Activated T-cell treated with anti-CD3 and anti-CD28 coated beads, Interleukin-2, amount 50 U/mL, for 48 hours (primary cell): ENCODE results near the gene AMZ2.
"Not testable (repeated sequence)": the region's sequence is repeated elsewhere in the genome, so short reads cannot be mapped to it uniquely, and the experiment has no call there.

ENCODE experiments used
- DNase-seq, 2 experiments: peaks; one replicate each; pipeline ENCODE4 v3.0.0-alpha.2; 2020

AMZ2 gene

DNA sequence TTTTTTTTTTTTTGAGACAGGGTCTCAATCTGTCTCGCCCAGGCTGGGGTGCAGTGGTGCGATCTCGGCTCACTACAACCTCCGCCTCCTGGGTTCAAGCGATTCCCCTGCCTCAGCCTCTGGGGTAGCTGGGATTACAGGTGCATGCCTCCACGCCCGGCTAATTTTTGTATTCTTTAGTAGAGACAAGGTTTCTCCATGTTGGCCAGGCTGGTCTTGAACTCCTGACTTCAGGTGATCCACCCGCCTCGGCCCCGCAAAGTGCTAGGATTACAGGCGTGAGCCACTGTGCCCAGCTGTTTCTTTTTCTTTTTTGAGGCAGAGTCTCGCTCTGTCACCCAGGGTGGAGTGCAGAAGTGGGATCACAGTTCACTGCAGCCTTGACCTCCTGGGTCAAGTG lies 27.1 kb upstream of the AMZ2 start:
- not testable (repeated sequence) for DNase-seq

DNA sequence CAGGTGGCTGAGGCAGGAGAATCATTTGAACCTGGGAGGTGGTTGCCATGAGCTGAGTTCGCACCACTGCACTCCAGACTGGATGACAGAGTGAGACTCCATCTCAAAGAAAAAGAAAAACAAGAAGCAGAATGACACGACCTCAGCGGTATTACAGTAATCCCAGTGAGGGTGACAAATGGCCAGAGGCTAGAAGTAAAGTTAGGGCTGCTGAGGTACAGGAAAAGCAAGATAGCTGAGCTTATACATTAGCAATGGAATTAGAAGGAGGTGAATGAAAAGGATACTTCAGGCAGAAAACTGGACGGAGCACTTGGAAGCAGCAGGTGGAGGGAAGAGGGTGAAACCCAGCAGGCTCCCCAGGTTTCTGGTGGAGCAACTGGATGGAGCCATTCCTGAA lies 26.1 kb upstream of the AMZ2 start:
- no peak for DNase-seq

DNA sequence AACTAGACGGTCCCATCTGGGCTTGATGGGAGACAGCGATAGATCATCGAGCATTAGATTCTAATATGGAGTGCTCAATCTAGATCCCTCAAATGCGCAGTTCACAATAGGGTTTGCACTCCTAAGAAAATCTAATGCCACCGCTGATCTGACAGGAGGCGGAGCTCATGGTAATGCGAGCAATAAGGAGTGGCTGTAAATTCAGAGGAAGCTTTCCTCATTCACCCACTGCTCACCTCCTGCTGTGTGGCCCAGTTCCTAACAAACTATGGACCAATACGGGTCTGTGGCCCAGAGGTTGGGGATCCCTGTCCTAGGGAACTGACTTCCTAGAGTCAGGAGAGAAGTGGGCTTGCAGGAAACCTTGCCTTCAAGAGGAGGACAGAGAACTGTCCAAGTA lies 25.2 kb upstream of the AMZ2 start:
- peak in 1 of 2 experiments; percentile 12 for DNase-seq

DNA sequence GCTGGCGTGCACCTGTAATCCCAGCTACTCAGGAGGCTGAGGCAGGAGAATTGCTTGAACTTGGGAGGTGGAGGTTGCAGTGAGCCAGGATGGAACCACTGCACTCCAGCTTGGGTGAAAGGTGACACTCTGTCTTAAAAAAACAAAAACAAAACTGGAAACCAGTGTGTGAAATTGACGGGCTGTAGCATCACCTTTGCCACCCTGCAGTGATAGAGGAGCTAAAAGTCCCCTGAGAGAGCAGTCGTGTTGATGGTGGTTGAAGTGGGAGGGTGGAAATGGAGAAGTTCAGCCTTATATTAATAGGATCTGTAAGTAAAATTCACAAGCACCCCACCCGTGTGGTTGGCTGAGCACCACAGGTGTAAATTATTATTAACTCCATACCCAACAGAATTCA lies 22.8 kb upstream of the AMZ2 start:
- DNase-seq, result peak in 1 of 2 experiments; percentile 10

DNA sequence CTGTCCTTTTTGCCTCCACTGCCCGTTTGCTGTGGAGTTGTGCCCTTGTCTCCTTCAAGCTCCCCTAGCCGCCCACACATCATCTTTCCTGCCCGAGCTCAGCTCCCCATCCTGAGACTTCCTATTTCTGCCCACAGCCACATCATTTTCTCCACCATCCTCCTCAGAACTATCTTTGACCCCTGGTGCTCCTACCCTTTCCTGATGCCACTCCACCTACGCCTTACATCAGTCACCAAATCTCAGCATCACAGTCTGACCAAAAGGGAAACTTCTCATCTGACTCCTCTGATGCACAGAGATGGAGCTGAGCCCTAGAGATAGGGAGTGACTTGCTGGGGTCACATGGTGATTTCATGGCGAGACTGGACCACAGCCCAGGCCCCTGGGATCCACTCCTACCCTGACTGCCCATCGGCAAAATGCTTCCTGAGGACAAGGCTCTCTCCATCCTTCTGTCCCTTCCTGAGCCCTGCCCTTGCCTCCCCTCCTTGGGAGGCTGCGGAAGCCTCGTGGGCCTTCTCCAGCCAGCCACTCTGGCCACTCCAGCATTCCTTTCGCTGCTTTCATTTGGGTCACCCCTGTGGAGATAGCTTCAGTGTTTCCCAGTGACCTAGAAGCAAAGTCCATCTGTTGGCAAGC lies 19.7 kb upstream of the AMZ2 start:
- DNase-seq, result peak in 1 of 2 experiments; percentile 46

DNA sequence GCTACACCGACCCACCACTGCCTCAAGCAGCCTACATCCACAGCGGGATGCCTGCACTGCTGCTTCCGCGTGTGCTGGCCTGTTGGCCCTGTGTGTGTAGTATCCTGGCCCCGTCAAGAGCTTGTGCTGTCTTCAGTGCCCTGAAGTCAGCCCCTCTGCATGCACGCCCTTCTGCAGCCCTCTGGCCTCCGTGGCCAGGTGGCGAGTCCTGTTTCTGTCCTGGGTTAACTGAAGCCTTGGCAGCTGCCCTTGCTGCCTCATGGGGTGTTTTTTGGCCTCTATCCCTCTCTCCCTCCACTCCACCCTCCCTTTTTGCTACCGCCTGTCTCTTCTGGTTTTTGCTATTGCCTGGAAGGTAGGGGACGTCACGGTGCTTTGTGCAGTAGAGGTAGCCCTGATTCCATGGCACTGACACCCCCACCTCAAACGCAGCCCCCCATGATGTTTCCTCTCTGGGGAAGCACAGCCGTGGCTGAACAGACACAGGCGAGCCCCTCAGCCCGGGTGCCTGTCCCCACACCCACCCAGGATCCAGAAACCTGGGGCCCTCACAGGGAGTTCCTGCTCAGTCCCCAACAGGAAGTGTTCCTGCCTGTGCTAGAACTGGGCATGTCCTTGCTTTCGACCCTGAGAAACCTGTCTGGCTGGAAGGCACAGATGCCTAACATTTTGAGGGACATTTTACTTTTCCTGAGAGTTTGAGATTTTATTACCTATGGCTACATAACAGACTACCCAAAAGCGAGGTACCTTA lies 18.8 kb upstream of the AMZ2 start:
- peak in 1 of 2 experiments; percentile 14 for DNase-seq

DNA sequence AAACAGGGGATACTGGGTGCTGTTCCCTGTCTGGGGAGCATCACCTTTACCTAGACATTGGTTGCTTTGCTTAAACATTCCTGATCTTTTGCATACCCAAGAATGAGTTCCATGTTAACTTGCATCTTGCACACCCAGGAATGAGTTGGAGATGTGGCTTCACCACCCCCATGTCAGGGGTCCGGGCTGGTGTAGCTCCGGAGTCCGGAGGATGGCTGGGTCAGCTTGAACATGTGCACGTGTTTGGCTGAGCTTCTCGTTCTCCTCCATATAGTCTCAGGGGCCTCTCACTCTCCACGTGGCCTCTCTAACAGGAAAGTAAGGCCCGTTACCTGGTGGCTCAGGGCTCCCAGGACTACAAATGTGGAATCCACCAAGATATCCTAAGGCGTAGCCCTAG lies 18.2 kb upstream of the AMZ2 start:
- DNase-seq, result peak in 1 of 2 experiments; percentile 13

DNA sequence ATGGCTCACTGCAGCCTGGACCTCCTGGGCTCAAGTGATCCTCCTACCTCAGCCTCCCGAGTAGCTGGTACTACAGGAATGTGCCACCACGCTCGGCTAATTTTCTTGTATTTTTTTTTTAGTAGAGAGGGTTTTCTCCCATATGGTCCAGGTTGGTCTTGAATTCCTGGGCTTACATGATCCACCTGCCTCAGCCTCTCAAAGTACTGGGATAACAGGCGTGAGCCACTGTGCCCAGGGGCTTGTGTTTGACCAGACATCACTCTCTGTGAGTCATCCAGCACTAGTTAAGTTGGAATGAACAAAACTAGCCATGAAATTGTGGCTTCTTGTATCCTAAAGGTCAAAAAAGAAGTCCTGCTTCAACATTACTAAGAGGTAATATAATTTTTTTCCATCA lies 16.7 kb upstream of the AMZ2 start:
- DNase-seq, result peak in 1 of 2 experiments; percentile 13

DNA sequence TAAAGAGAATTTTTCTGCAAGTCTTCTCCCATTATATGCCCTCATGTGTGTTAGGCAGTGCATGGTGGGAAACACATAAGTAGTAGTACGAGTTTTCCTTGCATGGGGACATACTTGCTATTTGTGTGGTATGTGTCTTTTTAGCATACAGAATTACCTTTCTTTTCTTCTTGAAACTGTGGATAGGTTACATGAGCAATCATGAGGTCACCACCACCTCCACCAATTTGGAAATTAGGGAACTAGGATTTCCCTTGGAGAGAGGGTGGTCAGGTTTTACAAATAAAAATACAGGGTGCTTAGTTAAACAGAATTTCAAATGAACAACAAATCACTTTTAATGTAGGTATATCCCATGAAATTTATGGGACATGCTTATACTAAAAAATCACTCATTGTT lies 16.3 kb upstream of the AMZ2 start:
- DNase-seq, result no peak

DNA sequence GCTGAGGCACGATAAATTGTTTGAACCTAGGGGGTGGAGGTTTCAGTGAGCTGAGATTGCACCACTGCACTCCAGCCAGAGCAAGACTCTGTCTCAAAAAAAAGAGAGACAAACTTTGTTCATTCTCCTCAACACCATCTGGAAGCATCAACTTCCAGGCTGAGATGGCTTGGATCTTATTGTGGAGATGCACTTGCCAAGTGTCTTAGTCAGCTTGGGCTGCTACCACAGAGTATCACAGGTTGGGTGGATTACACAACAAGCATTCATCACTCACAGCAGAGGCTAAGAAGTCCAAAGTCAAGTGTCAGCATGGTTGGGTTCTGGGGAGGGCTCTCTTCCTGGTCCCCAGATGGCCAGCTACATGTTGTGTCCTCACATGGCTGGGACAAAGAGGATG lies 15.1 kb upstream of the AMZ2 start:
- DNase-seq, result not testable (repeated sequence)

DNA sequence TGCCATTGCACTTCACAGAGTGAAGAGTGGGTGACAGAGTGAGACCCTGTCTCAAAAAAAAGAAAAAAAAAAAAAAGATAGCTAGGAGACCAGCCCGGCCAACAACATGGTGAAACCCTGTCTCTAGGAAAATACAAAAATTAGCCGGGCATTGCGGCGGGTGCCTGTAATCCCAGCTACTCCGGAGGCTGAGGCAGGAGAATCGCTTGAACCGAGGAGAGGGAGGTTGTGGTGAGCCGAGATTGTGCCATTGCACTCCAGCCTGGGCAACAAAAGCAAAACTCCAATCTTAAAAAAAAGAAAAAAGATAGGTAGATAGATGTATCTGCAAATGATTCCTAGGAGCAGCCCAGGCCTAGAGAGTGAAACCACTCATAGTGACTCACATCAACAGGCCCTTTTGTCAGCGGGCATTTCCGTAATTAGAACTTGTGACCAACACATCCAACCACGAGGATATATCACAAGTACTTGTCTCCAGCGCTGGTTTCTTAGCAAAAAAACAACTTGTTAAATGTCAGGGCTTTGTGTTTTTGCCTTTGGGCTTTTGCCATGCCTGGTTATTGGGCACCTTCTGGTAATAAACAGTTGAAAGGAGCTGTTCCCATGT lies 13.0 kb upstream of the AMZ2 start:
- peak in 1 of 2 experiments; percentile 40 for DNase-seq

DNA sequence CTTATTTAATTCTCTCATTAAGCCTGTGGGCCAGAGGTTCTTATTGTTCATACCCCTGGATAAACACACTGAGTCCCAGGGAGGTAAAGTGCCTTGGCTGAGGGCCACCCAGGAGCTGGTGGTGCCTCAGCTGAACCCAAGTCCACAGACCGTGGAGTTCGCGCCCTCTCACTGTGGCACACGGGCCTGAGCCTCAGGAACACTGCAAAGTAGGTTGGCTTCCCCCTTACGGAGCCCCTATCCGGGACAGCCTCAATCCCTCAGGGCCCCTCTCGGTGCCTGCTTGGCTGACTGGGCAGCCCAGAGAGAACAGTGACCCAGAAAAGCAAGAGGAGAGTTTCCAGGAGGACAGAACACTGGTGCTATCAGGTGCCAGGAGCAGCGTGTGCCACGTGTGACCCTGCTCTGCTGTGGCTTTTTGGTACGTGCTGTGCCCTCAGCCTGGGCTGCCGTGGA lies 12.5 kb upstream of the AMZ2 start:
- DNase-seq, result peak in 1 of 2 experiments; percentile 24

DNA sequence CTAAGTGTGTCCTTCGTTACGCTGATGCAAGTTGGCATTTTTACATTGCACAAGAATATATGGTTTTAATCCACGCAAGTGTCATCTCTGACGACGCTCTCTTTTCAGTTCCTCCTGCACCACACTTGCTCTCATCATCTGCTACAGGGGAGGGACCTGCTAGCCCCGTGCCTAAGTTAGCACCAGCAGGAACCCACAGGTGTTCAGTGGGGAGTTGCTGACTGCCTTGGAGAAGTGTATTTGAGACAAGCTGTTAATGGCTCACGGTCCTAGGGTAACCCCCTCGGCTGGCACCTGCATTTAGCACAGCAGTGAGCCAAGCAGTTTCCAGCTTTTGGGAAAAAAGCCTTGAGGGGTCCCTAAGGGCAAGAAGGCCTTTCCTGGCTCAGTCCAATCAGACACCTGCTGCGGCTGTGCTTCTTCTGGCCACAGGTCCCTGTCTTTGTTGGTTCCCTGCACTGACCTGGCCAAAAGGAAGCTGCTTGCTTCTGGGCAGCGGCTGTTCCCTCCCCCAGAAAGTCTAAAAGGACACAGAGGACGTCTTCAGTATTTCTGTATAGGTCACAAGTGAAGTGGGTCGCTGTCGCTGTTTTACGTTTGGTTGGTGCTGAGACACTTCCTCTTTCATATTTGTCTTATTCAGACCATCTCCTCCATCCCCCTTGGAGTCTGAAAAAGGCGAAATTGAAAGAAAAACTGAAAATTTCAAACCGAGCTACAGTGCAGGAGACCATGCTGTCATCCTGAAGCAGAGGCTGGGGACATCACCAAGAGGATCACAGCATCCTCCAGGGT lies 10.3 kb upstream of the AMZ2 start:
- DNase-seq, result peak; percentile 55 to 56

DNA sequence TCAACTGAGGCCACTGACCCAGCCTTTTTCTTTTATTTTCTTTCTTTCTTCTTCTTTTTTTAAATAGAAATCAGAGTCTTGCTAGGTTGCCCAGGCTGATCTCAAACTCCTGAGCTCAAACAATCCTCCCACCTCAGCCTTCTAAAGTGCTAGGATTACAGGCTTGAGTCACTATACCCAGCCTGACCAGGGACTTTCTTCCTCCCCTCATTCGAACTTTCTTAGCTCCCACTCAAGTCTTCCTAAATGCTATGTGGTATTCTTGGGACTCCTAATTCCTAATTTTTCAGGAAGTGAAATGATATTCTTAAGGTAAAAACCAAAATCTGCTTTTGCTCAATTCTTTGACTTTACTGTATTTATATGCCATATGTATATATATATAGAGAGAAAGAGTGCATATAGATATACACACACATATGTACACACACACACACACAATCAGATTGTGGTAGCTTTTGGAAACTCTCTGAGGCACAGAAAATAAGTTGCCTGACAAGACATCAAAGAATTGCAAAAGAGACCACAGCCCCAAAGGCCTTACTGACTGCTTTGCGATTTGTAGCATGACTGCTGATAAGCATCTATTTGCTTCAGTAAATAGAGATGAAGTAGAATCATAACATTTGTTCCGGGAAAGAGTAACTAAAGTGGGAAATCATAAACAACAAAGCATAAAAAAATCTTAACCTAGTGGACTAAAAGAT lies 9.5 kb upstream of the AMZ2 start:
- no peak for DNase-seq

DNA sequence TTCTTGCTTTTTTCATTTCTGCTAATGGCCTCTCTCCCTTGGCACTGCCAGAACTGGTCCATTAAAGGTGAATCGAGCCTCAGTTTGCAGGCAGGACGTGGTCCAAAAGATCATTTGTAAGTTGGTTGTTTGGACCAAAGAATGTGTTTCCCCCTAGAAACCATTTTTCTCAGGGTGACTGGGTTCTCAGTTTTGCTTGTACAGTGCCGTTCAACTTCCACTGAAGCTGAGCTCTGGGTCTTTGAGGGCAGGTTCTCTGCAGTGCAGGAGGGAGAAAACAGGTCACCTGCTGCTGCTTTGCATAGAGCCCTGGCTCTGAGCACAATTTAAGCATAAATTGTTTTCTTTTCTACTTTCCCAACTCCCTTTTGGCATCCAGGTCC lies 9.0 kb upstream of the AMZ2 start:
- peak in 1 of 2 experiments; percentile 49 for DNase-seq

DNA sequence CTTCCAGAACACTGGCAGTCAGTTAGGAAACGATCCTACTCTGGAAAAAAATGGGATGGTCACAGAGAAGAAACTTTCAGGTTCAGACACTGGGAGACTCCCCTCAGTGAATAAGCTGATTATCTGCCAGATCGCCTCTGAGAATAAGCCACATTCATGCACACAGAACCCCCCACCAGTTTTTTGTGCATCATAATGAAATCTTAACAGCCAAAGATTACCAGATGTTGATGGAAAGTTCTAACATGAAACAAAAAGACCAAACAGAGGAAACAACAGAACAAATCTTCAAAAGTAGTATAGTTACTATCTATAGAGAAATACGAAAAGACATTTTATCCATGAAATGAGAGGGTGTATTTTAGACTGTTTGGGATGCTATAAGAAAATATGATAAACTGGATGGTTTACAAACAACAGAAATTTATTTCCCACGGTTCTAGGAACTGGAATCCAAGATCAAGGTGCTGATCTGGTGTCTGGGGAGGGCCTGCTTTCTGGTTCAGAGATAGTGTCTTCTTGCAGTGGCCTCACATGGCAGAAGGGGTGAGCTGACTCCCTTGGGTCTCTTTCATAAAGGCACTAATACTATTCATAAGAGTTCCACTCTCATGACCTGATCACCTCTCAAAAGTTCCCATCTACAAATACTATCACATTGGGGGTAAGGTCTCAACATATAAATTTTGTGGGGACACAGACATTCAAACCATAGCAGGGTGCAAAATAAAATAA lies 8.0 kb upstream of the AMZ2 start:
- peak in 1 of 2 experiments; percentile 20 for DNase-seq

DNA sequence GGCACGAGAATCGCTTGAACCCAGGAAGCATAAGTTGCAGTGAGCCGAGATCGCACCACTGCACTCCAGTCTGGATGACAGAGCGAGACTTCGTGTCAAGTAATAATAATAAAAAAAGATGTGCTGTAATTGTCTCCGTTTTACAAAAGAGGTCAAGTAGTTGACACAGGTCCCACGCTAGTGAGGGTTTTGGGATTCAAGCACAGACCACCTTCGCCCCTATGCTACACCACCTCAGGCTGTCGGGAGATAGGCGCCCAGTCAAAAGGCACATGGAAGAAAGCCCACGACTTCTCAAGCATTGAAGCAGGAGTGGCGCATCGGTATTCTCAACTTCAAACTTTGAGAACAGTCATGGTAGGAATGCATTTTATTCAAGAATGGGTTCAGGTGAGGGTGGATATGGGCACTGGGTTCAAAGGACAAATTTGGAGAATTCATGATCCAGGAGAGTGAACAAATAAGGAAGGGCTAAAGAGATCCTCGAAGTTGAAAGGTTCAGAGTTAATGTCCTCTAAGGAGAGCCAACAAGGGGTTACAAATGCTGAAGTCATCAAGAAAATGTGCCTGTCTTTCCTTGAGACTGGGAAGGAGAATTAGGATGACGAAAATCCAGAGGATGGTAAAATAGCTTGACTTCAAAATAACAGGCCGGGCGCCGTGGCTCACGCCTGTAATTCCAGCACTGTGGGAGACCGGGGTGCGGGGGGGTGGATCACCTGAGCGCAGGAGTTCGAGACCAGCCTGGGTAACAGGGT lies 1.4 kb upstream of the AMZ2 start:
- DNase-seq, result peak in 1 of 2 experiments; percentile 9

DNA sequence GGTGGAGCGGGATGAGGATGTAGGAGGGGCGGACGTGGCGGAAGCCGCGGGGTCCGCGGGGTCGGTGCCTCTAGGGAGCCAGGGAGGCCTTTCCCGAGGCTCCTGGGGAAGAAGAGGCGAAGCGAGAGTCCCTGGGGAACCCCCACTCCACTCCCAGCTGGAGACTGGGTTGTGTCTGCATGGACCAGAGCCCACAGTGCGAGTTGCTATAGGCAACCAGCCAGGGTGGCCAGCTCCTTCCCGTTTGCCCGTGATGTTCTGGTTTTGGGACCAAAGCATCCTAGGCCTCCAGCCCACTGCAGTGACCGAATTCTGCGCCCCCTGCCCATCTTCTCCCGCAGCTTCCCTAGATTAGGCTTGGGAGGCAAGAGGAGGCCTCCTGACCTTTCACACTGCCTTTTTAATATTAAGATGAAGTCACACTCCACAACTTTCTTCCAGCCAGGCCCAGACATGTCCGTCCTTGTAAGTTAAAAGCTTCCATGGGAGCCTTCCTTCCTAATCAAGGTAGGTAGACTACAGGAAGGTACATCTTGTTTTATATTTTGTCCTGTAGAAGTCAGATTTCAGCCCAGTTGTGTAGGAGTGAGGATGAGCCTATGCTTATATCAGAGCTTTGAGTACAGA lies 469 bp downstream of the AMZ2 start:
- DNase-seq, result no peak

DNA sequence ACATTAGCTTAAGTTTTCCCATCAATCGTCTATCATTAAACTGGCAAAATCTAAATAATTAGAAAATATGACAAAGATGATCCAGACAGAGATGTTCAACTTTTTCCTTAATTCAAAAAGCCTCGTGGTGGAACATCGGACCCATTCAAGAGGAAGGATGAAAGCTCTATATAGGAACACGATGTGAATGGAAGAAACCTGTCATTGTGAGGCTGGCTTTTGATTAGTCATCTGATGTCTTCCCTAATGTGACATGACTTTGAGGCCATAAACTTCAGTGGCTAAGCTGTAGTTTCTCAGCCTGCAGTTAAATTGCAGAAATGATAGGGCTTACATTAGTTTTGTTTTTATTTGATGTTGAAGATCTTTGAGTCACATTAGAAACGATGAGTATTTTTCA lies 1.0 kb downstream of the AMZ2 start:
- DNase-seq, result peak in 1 of 2 experiments; percentile 17

DNA sequence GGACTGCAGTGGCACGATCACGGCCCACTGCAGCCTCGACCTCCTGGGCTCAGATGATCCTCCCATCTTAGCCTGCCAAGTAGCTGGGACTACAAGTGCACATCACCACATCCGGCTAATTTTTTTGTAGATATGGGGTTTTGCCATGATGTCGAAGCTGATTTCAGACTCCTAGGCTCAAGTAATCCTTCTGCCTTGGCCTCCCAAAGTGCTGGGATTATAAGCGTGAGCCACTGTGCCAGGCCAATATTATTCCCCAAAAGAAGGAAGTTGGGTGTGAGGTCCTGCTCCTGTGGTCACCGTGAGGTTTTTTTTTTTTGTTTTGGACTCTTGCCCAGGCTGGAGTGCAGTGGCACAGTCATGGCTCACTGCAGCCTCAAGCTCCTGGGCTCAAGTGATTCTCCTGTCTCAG lies 1.5 kb downstream of the AMZ2 start:
- peak; percentile 28 to 37 for DNase-seq
